HG02588 (cell line): Measurements from ENCODE around the gene RAI2.
"Not testable (repeated sequence)": the region's sequence is repeated elsewhere in the genome, so short reads cannot be mapped to it uniquely, and the experiment has no call there.

Source experiments
- ATAC-seq: cut with Tn5 transposase; IDR thresholded peaks from one replicate; pipeline ENCODE4 v1.9.1; 2021; ENCODE audit warnings: mild to moderate bottlenecking, moderate library complexity; ENCODE audit not compliant: unreplicated experiment

Gene RAI2

DNA sequence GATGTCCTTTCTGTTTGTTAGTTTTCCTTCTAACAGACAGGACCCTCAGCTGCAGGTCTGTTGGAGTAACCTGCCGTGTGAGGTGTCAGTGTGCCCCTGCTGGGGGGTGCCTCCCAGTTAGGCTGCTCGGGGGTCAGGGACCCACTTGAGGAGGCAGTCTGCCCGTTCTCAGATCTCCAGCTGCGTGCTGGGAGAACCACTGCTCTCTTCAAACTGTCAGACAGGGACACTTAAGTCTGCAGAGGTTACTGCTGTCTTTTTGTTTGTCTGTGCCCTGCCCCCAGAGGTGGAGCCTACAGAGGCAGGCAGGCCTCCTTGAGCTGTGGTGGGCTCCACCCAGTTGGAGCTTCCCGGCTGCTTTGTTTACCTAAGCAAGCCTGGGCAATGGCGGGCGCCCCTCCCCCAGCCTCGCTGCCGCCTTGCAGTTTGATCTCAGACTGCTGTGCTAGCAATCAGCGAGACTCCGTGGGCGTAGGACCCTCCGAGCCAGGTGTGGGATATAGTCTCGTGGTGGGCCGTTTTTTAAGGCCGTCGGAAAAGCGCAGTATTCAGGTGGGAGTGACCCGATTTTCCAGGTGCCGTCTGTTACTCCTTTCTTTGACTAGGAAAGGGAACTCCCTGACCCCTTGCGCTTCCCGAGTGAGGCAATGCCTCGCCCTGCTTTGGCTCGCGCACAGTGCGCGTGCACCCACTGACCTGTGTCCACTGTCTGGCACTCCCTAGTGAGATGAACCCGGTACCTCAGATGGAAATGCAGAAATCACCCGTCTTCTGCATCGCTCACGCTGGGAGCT, 74.3 kb downstream of the RAI2 start:
- ATAC-seq: not testable (repeated sequence)

DNA sequence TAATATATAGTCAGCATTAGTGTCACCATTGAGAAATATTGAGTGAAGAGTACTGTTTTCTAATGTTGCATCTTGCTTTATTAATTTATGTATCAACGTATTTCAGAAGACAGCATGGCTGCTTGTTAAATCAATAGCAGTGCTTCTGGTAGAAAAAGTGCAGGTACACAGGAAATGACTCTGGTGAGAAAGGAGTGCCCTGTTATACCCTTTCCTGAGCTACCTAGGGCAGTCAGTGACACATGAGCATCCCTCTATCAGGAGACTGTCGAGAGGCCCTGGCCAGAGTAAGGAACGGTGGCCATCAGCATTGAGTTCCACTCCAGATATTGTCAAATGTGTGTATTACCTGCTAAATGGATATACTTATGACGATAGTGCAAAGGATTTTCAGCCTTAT, 81.7 kb downstream of the RAI2 start:
- ATAC-seq: no peak

DNA sequence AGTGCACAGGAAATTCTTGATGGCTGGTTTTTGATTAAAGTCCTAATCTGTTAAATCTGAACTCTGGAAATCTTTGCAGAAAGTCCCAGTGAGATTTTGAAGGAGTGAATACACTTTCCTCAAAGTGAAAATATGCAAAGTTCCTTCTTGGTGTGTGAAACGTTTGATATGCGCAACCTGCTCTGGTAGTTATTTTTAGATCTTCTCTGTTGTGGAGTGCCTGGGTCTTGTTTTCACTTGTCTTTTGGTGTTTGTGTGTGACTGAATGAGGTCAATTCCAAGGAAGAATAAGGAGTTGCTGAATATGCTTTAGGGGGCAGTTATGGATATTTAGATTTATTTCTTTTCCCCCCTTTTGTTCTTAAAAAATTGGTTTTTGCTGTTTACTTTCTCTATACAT, 82.1 kb downstream of the RAI2 start:
- ATAC-seq: no peak

DNA sequence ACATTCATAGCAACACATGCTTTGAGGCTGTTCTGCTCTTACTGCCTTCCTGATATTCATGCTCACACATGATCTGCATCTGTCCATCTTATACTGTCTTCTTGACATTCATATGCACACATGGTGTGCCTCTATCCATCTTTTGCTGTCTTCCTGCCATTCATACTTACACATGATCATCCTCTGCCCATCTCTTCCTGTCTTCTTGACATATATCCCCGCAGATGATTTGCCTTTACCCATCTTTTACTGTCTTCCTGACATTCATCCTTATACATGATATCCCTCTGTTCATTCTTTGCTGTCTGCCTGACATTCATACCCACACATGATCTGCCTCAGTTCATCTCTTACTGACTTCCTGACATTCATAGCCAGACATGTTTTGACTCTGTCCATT, 87.0 kb downstream of the RAI2 start:
- no peak for ATAC-seq

DNA sequence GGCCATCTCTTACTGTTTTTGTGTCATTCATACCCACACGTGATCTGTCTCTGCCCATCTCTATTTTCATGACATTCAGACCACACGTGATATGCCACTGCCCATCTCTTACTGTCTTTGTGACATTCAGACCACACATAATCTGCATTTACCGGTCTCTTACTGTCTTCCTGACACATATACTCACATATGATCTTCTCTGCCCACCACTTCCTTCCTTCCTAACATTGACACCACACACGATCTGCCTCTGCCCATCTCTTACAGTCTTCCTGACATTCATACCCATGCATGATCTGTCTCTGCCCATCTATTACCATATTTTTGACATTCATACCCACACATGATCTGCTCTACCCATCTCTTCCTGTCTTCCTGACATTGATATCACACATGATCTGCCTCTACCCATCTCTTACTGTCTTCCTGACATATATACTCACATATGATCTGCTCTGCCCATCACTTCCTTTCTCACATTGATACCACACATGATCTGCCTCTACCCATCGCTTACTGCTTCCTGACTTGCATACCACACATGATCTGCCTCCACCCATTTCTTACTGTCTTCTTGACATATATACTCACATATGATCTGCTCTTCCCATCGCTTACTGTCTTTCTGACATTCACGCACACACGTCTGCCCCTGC, 87.7 kb downstream of the RAI2 start:
- ATAC-seq: no peak

DNA sequence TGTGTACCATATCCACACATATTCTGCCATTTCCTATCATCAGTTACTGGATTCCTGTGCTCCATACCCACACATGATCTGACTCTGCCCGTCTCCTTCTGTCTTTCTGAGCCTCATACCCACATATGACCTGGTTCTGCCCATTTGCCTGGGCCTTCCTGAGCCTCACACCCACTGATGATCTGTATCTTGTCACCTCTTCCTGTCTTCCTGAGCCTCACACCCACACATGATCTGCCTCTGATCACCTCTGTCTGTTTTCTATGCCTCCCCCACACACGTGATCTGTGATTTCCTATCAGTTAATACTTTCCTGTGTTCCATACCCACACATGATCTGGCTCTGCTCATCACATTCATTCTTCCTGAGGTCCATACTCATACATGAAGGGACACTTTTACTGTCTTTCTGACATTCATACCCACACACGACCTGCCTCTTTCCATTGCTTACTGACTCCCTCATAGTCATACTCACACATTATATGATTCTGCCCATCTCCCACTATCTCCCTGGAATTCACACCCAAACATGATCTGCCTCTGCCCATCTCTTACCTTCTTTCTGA, 91.3 kb downstream of the RAI2 start:
- ATAC-seq: no peak

DNA sequence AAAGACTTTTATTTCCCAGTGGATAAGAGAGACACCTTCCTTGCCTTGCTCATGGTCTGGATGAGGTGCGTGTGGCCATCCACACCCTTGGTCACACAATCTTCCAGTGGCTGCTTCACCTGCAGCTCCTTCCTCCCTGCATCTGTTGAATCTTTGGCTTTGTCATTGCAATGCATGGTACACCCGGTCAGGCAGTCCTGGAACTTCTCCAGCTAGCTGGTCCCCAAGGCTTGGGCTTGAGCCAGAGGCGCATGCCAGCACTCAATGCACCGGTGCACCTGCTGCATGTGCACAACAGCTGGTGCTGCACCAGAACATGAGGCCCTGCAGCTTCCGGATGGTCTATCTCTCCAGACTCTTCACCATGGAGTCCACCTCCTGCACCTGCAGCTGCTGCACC, 92.1 kb downstream of the RAI2 start:
- ATAC-seq: no peak

DNA sequence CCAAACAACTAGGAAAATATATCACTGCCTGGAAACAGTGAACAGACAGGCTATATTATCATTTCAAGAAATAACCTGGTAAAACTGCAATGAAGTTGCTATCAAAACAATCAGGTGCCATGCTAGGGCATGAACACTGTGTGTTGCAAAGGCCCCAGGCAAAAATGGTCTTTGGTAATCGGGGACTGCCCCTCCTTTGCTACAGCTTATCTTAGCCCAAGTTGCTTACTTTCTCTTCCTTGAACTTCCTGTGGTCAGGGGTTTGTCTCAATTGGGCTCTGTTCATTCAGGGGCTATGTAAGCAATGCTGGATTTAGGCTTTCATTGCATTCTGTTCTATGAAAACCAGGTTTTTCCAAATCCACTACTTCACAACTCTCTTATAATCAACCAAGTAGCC, 93.4 kb downstream of the RAI2 start:
- ATAC-seq: no peak

DNA sequence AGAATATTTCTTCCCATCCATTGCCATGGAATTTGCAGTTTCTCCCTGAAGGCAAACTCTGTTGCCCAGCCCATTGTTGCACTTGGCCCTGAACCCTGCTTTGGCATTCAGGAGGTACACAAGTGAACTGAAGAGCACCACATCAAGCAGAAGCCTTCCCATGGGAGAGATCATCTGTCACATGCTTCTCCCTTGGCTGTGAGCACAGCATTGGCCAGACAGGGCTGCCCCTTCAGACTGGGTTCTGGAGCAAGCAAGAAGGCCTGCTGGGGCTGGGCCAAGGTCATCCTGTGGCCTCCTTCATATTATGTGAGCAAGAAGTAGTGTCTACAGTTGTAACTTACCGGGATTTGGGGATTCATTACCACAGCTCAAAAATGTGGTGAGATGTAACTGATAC, 101.1 kb downstream of the RAI2 start:
- no peak for ATAC-seq

DNA sequence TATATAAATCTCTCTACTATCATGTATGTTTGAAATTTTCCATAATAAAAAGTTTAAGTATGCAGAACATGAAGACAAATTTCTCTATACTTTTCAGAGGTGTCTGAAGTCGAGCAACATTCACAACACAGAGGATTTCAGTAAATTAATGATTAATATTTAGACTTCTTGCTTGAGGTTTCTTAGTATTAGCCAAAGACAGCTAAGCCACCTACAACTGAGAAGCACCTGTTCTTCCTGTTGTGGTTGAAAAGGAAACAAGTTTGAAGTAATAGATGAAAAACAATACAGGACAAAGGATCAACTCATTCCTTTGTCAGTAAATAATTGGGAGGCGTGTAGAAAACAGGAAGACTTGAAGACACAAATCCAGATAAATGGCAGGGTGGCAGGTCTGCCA, 102.7 kb downstream of the RAI2 start:
- peak; percentile 93 for ATAC-seq

DNA sequence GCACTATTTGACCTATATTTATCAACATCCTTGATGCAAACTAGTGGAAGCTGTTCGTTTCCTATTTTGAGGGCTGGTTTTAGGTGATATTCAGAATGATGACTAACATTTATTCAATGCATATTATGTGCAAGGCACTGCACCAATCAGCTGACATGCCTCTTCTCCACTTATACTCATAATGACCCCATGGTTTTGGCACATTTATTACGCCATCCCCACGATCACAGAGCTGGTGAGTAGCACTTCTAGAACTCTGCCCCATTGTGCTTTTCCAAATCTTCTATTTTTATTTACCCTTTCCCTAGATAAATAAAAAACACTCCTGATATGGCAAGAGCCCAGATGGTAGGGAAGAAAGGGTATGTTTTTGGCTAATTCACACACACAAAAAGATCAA, 110.7 kb downstream of the RAI2 start:
- no peak for ATAC-seq
